ENCODE results near the gene SNX10. TPM values are rescaled to one million over a fixed set of nuclear protein-coding genes. Genes with fewer than 3 reads are reported as not detected.

The SNX10 gene
- polyA plus RNA-seq, 1 donor (not counting 4 experiments of a cell fraction or from before 2014, with no cell fraction given): 7.0 TPM

GRCh38 chr7:26332698-26333097 lies 41.0 kb downstream of the SNX10 start:
- Histone ChIP-seq H3K27ac (ENCODE audit: control insufficient read depth, insufficient read depth, low read length) (no peak overlapping the region), H3K4me3 (ENCODE audit: control insufficient read depth in 2 of 3, extremely low read depth in 1 of 3, insufficient read depth in 2 of 3, low read depth in 1 of 3, low read length in 3 of 3) (no peak overlapping the region), H3K9me3 (ENCODE audit: control insufficient read depth, low read depth, low read length) (no peaks in the 10 kb centered on the region), H3K9me1 (ENCODE audit: control insufficient read depth, extremely low read depth, insufficient read depth, low read length) (no peaks in the 10 kb centered on the region), H3K27me3 (ENCODE audit: control insufficient read depth, extremely low read depth, insufficient read depth, low read length) (no peaks in the 10 kb centered on the region), H3K36me3 (ENCODE audit: control insufficient read depth in 2 of 2, extremely low read depth in 1 of 2, insufficient read depth in 2 of 2, low read length in 2 of 2) (no peaks in the 10 kb centered on the region), H3K4me1 (ENCODE audit: control insufficient read depth, extremely low read depth, insufficient read depth, low read length) (no peaks in the 10 kb centered on the region), H3K9ac (ENCODE audit: control insufficient read depth, extremely low read depth, insufficient read depth, low read length) (no peak overlapping the region), H2AFZ (ENCODE audit: control insufficient read depth, low read length) (no peak overlapping the region), H4K20me1 (ENCODE audit: control insufficient read depth, extremely low read depth, insufficient read depth, low read length) (no peaks in the 10 kb centered on the region), H3K4me2 (ENCODE audit: control insufficient read depth, extremely low read depth, insufficient read depth, low read depth, low read length) (no peak overlapping the region), H3K79me2 (ENCODE audit: control insufficient read depth, insufficient read depth, low read length) (no peaks in the 10 kb centered on the region)
- DNase-seq (ENCODE audit: low read depth, low spot score) (no peak), FAIRE-seq (no peak)
- TF ChIP-seq CTCF (optimal IDR thresholded peaks at IDR 0.05 in 1 of 3, IDR thresholded peaks at IDR 0.05 in 1 of 3, conservative IDR thresholded peaks at IDR 0.05 in 1 of 3; ENCODE audit: extremely low read depth in 1 of 3, insufficient read depth in 2 of 3, low read length in 3 of 3): no peak
- no peak for TF ChIP-seq EZH2 (IDR thresholded peaks at IDR 0.05; ENCODE audit: low read length)
- dilution Hi-C loops (cut with MboI; ENCODE audit: extremely low pct_ligation_motif_present, low sequenced_read_pairs): no loop called here

GRCh38 chr7:26334166-26334859 lies 42.7 kb downstream of the SNX10 start:
- Histone ChIP-seq H3K9me1 (ENCODE audit: control insufficient read depth, extremely low read depth, insufficient read depth, low read length) (no peaks in the 10 kb centered on the region), H3K9me3 (ENCODE audit: control insufficient read depth, low read depth, low read length) (no peaks in the 10 kb centered on the region), H3K79me2 (ENCODE audit: control insufficient read depth, insufficient read depth, low read length) (no peaks in the 10 kb centered on the region), H2AFZ (ENCODE audit: control insufficient read depth, low read length) (no peak overlapping the region), H3K4me3 (ENCODE audit: control insufficient read depth in 2 of 3, extremely low read depth in 1 of 3, insufficient read depth in 2 of 3, low read depth in 1 of 3, low read length in 3 of 3) (no peak overlapping the region), H3K4me1 (ENCODE audit: control insufficient read depth, extremely low read depth, insufficient read depth, low read length) (no peaks in the 10 kb centered on the region), H3K4me2 (ENCODE audit: control insufficient read depth, extremely low read depth, insufficient read depth, low read depth, low read length) (no peak overlapping the region), H3K27ac (ENCODE audit: control insufficient read depth, insufficient read depth, low read length) (no peak overlapping the region), H3K27me3 (ENCODE audit: control insufficient read depth, extremely low read depth, insufficient read depth, low read length) (no peaks in the 10 kb centered on the region), H4K20me1 (ENCODE audit: control insufficient read depth, extremely low read depth, insufficient read depth, low read length) (no peaks in the 10 kb centered on the region), H3K36me3 (ENCODE audit: control insufficient read depth in 2 of 2, extremely low read depth in 1 of 2, insufficient read depth in 2 of 2, low read length in 2 of 2) (no peaks in the 10 kb centered on the region), H3K9ac (ENCODE audit: control insufficient read depth, extremely low read depth, insufficient read depth, low read length) (no peak overlapping the region)
- dilution Hi-C loops (cut with MboI; ENCODE audit: extremely low pct_ligation_motif_present, low sequenced_read_pairs): no loop called here
- TF ChIP-seq CTCF (optimal IDR thresholded peaks at IDR 0.05 in 1 of 3, IDR thresholded peaks at IDR 0.05 in 1 of 3, conservative IDR thresholded peaks at IDR 0.05 in 1 of 3; ENCODE audit: extremely low read depth in 1 of 3, insufficient read depth in 2 of 3, low read length in 3 of 3): no peak
- no peak for TF ChIP-seq EZH2 (IDR thresholded peaks at IDR 0.05; ENCODE audit: low read length)
- FAIRE-seq (no peak), DNase-seq (ENCODE audit: low read depth, low spot score) (no peak)

Data from keratinocyte (primary cell).